B cell (primary cell): ENCODE data around the gene RERE. TPM values are rescaled to one million over a fixed set of nuclear protein-coding genes. Genes with fewer than 3 reads are reported as not detected.

Experiments
- ATAC-seq: fragments of 200-7000 bp; cut with Tn5 transposase; one replicate; pipeline ENCODE4 v1.10.0; 2021; ENCODE audit warnings: low read depth, mild to moderate bottlenecking, moderate number of reproducible peaks, moderate library complexity
- CTCF ChIA-PET: fragments of 350-600 bp; sonication (Branson Sonifier 250); formaldehyde crosslinking; loops from one replicate; lab custom pipeline; 2021; ENCODE audit warnings: antibody characterized with exemption, inconsistent platforms; lab: Charles Lee
- POLR2A ChIA-PET: fragments of 350-600 bp; sonication (Branson Sonifier 250); formaldehyde crosslinking; loops from one replicate; lab custom pipeline; 2021; ENCODE audit warnings: antibody characterized with exemption; lab: Charles Lee
- DNase-seq: peaks from one replicate; pipeline ENCODE4 v3.0.0; 2013
- H2AFZ ChIP-seq: 2 replicates; pipeline ENCODE4 v1.6.1; 2012; ENCODE audit warnings: mild to moderate bottlenecking, low read depth, low read length; ENCODE audit not compliant: insufficient read depth, poor library complexity, severe bottlenecking
- H3K27ac ChIP-seq, 2 donors: 1 replicate in 1 of 2; 2 replicates in 1 of 2; pipeline ENCODE4 v1.5.1; 2012 to 2013; ENCODE audit warnings: low read length in 2 of 2, mild to moderate bottlenecking in 2 of 2, moderate library complexity in 1 of 2
- H3K27me3 ChIP-seq, 4 experiments: fragments of 200-600 bp in 1 of 4; sonication (generic) in 1 of 4; replicated peaks in 1 of 4; 1 replicate in 2 of 4; 2 replicates in 2 of 4; pipeline versions ENCODE4 v1.6.1 to v1.7.0; 2013 to 2016; ENCODE audit warnings: low read length in 3 of 4, mild to moderate bottlenecking in 2 of 4, mixed read lengths in 1 of 4, moderate library complexity in 1 of 4; ENCODE audit not compliant: insufficient read depth in 4 of 4, control insufficient read depth in 3 of 4; ENCODE audit errors: control extremely low read depth in 1 of 4
- H3K36me3 ChIP-seq, 2 experiments: replicated peaks in 1 of 2; 1 replicate in 1 of 2; 2 replicates in 1 of 2; pipeline versions ENCODE4 v1.6.1 to v1.7.1; 2013; ENCODE audit warnings: low read length in 1 of 2; ENCODE audit not compliant: insufficient read depth in 2 of 2, control insufficient read depth in 1 of 2; ENCODE audit errors: control extremely low read depth in 1 of 2, extremely low read depth in 1 of 2
- H3K4me1 ChIP-seq, 2 donors: fragments of 200-600 bp in 1 of 2; sonication (generic) in 1 of 2; 1 replicate in 1 of 2; 2 replicates in 1 of 2; pipeline versions ENCODE4 v1.5.1 to v1.6.1; 2013 to 2017; ENCODE audit warnings: low read length in 2 of 2; ENCODE audit not compliant: control insufficient read depth in 2 of 2, insufficient read depth in 2 of 2
- H3K4me2 ChIP-seq: replicated peaks from 2 replicates; pipeline ENCODE3; 2012; ENCODE audit warnings: mild to moderate bottlenecking, low read depth, low read length; ENCODE audit not compliant: poor library complexity, severe bottlenecking
- H3K4me3 ChIP-seq, 5 experiments: fragments of 200-600 bp in 1 of 5; sonication (generic) in 1 of 5; 1 replicate in 3 of 5; 2 replicates in 2 of 5; pipeline versions ENCODE4 v1.5.1 to v1.7.0; 2011 to 2016; ENCODE audit warnings: low read length in 4 of 5, mild to moderate bottlenecking in 4 of 5, low read depth in 2 of 5, control low read depth in 1 of 5, moderate library complexity in 1 of 5; ENCODE audit not compliant: insufficient read depth in 1 of 5; ENCODE audit errors: control extremely low read depth in 1 of 5, extremely low read depth in 1 of 5
- H3K79me2 ChIP-seq: fragments of 200-600 bp; sonication (generic); one replicate; pipeline ENCODE4 v1.6.0; 2016; ENCODE audit warnings: low read length; ENCODE audit not compliant: control insufficient read depth, insufficient read depth
- H3K9ac ChIP-seq: fragments of 200-600 bp; sonication (generic); 2 replicates; pipeline ENCODE4 v1.6.1; 2017; ENCODE audit warnings: mild to moderate bottlenecking, low read length, moderate library complexity
- H3K9me3 ChIP-seq, 3 donors: one replicate each; pipeline versions ENCODE4 v1.6.1 to v1.7.1; 2013; ENCODE audit warnings: low read length in 2 of 3; ENCODE audit not compliant: control insufficient read depth in 2 of 3, insufficient read depth in 1 of 3; ENCODE audit errors: control extremely low read depth in 1 of 3
- H4K20me1 ChIP-seq: 2 replicates; pipeline ENCODE4 v1.6.0; 2012; ENCODE audit warnings: mild to moderate bottlenecking, low read length; ENCODE audit not compliant: insufficient read depth, control insufficient read depth, poor library complexity, severe bottlenecking
- H3K27ac Mint-ChIP-seq: one replicate; pipeline ENCODE4 v1.8.0; 2021; ENCODE audit warnings: mixed read lengths
- H3K27me3 Mint-ChIP-seq: one replicate; pipeline ENCODE4 v1.8.0; 2021; ENCODE audit warnings: mixed read lengths
- H3K4me1 Mint-ChIP-seq: one replicate; pipeline ENCODE4 v1.8.0; 2021; ENCODE audit warnings: mixed read lengths
- H3K4me3 Mint-ChIP-seq: one replicate; pipeline ENCODE4 v1.8.0; 2021; ENCODE audit warnings: mixed read lengths
- H3K9me3 Mint-ChIP-seq: one replicate; pipeline ENCODE4 v1.8.0; 2022; ENCODE audit warnings: mixed read lengths; ENCODE audit not compliant: insufficient read depth
- EZH2 ChIP-seq: IDR thresholded peaks from 2 replicates; pipeline ENCODE4 v1.6.1; 2012; ENCODE audit warnings: borderline replicate concordance, low read depth, mild to moderate bottlenecking, moderate library complexity, low read length; ENCODE audit not compliant: insufficient read depth, poor library complexity, severe bottlenecking
- WGBS: methylation state at CpG from one replicate; pipeline ENCODE4 v1.1.5; 2013; ENCODE audit warnings: missing lambda C conversion rate; ENCODE audit not compliant: insufficient coverage; 5-methylcytosine and 5-hydroxymethylcytosine counted together
- intact Hi-C: fragments of 100-400 bp; cut with micrococcal nuclease; formaldehyde crosslinking; loops from one replicate; pipeline ENCODE4 v1.10.0; 2022
- polyA plus RNA-seq: library from polyadenylated mRNA; depleted of rRNA; stranded (reverse); fragments of >200 nt; gene quantifications from 2 replicates; pipeline ENCODE4 v1.2.3, GENCODE V29; 2012
- total RNA-seq, 2 donors: library from RNA; stranded (reverse); fragments of 120-200 nt in 1 of 2; gene quantifications; 1 replicate in 1 of 2; 2 replicates in 1 of 2; pipeline versions ENCODE4 v1.2.3 to v1.2.4, GENCODE V29; 2013 to 2022
- TF ChIP-seq, protein P1 (sequence below): fragments of 200-600 bp; IDR thresholded peaks from one replicate; pipeline ENCODE4 v1.8.0; 2022; ENCODE audit warnings: antibody characterized with exemption, mild to moderate bottlenecking

The RERE gene
- total and polyA plus RNA-seq, 2 donors (not counting 1 experiment from before 2014, with no cell fraction given) = 27.3 to 132 TPM

DNA sequence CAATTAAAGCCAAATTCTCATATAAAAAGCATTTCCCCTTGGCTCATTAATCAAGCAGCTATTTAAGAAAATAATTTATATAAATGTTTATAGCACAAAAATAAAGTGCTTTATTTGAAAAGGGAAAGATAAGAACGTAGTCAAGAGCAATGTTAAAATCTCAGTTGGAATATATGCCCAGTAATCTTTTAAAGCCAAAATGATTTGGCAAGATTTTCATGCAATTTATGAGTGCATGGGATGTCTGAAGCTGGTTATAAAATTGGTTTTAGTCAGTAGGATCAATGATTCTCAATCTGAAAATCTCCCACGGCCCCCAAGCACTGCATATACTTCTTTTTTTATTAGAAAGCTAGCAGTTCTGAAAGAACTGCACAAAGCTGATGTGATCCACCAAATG is 188.8 kb downstream of the RERE start:
- POLR2A ChIA-PET = no interaction called here
- intact Hi-C loops = no loop called here
- H4K20me1 ChIP-seq = no peaks in the 10 kb centered on the region

GRCh38 chr1:8627728-8628127 is 189.7 kb downstream of the RERE start:
- Mint-ChIP-seq H3K9me3 (no peaks in the 10 kb centered on the region), H3K27me3 (no peaks in the 10 kb centered on the region), H3K4me1 (peaks cover 83% of the 10 kb centered on the region), H3K4me3 (peak overlapping the region; percentile 52), H3K27ac (peak overlapping the region; percentile 88)
- ChIA-PET POLR2A (interaction anchor here (0.6 to 0.7 kb wide), 2 partner anchors 10 to 140 kb away, joined by 5 to 6 read pairs; no protein-coding TSS in a partner anchor), CTCF (interaction anchor here (0.6 to 3.0 kb wide), 6 partner anchors 42 to 221 kb away, joined by 3 to 26 read pairs (median 6); no protein-coding TSS in a partner anchor)
- Histone ChIP-seq H3K79me2 (peaks cover 63% of the 10 kb centered on the region), H3K27me3 (no peaks in the 10 kb centered on the region), H3K9me3 (no peaks in the 10 kb centered on the region), H3K4me1 (peaks cover 78 to 94% of the 10 kb centered on the region in 2 donors), H2AFZ (no peak overlapping the region), H3K9ac (no peak overlapping the region), H4K20me1 (no peaks in the 10 kb centered on the region), H3K4me3 (peak overlapping the region in 1 of 5 experiments; percentile 4), H3K27ac (peak overlapping the region; percentile 71 to 95), H3K4me2 (peak overlapping the region; percentile 35), H3K36me3 (no peaks in the 10 kb centered on the region)
- TF ChIP-seq, protein P1, sequence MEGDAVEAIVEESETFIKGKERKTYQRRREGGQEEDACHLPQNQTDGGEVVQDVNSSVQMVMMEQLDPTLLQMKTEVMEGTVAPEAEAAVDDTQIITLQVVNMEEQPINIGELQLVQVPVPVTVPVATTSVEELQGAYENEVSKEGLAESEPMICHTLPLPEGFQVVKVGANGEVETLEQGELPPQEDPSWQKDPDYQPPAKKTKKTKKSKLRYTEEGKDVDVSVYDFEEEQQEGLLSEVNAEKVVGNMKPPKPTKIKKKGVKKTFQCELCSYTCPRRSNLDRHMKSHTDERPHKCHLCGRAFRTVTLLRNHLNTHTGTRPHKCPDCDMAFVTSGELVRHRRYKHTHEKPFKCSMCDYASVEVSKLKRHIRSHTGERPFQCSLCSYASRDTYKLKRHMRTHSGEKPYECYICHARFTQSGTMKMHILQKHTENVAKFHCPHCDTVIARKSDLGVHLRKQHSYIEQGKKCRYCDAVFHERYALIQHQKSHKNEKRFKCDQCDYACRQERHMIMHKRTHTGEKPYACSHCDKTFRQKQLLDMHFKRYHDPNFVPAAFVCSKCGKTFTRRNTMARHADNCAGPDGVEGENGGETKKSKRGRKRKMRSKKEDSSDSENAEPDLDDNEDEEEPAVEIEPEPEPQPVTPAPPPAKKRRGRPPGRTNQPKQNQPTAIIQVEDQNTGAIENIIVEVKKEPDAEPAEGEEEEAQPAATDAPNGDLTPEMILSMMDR = no peak
- TF ChIP-seq EZH2 = no peak
- DNase-seq (peak; percentile 29), ATAC-seq (no peak)
- WGBS = no CpG with 5 or more reads among the region's 5 CpGs
- intact Hi-C loops = no loop called here

More for the DNA sequence above, 188.8 kb downstream of the RERE start:
- no peaks in the 10 kb centered on the region for H3K9me3 ChIP-seq
- CTCF ChIA-PET = interaction anchor here (1.3 to 3.0 kb wide), 7 partner anchors 43 to 220 kb away, joined by 3 to 26 read pairs (median 5); no protein-coding TSS in a partner anchor
- peaks cover 70% of the 10 kb centered on the region for H3K79me2 ChIP-seq
- no peaks in the 10 kb centered on the region for H3K36me3 ChIP-seq
- H3K4me3 ChIP-seq = peak overlapping the region in 1 of 5 experiments; percentile 6
- peaks cover 75 to 94% of the 10 kb centered on the region in 2 donors for H3K4me1 ChIP-seq
- Mint-ChIP-seq H3K27me3 (no peaks in the 10 kb centered on the region), H3K4me1 (peaks cover 82% of the 10 kb centered on the region), H3K9me3 (no peaks in the 10 kb centered on the region), H3K4me3 (peak overlapping the region; percentile 72), H3K27ac (peak overlapping the region; percentile 87)
- ATAC-seq (no peak), DNase-seq (no peak)
- H3K27ac ChIP-seq = peak overlapping the region; percentile 71 to 95
- WGBS = 100% methylated on average over 1 of the region's 2 CpGs
- no peaks in the 10 kb centered on the region for H3K27me3 ChIP-seq
- peak overlapping the region; percentile 63 for H2AFZ ChIP-seq
- TF ChIP-seq EZH2 = no peak
- TF ChIP-seq, protein P1 = no peak
- H3K9ac ChIP-seq = peak overlapping the region; percentile 30
- peak overlapping the region; percentile 63 for H3K4me2 ChIP-seq
